HG03558 (cell line): ENCODE results near the gene RPL36A.

ENCODE experiments used
- ATAC-seq: cut with Tn5 transposase; IDR thresholded peaks from one replicate; pipeline ENCODE4 v1.9.1; 2021; ENCODE audit warnings: moderate number of reproducible peaks; ENCODE audit not compliant: unreplicated experiment; ENCODE audit errors: extremely low read depth

The RPL36A gene

GRCh38 chrX:101390664-101391525, at the start of gene RPL36A:
Gene RPL36A (plus strand): TSS chrX:101391011. CDS start chrX:101391044, 33 bp downstream.
- ATAC-seq: peak; percentile 72

GRCh38 chrX:101347859-101348451, 42.9 kb upstream of the RPL36A start:
- no peak for ATAC-seq

DNA sequence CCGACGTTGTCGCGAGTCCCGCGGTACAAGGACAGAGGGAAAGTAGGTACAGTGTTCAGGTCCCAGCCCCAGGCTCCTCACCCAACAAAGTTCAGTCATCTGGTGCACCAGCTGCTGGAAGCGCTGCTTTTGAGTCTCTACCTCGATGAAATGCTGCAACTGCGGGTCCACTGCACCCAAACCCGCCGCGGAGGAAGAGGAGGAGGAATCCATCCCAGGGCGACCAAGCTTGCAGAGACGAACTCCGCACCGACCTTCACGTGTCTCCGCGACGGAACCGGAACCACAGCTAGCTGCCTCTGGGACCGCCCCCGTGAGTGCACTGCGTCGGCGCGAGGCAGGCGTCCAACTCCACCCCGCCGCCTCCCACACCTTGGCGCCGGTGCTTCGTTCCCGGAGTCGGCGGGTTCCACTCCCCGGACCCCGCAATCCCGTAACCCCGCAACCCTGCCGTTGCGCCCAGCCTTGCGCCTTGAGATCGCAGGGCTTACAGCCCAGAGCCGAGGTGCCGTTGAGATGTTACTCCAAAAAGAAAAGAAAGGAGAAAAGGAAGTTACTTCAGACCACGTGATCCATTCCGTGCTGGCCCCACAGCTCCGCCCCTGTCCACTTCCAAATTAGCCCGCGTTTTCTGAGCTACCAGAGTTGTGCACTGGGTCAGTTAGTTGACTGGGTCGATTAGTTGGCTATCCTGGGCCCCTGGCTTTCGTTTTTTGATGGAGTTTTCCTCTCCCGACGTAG, 42.2 kb upstream of the RPL36A start, which contains the start of gene TIMM8A:
TIMM8A (minus strand) TSS at position 291 of the 741 bp plus-strand sequence; CDS start at position 213, 78 bp downstream.
- peak; percentile 87 for ATAC-seq

- ATAC-seq: no peak
Observed at GRCh38 chrX:101349193-101349562, 41.6 kb upstream of the RPL36A start.

GRCh38 chrX:101357166-101357795, 33.5 kb upstream of the RPL36A start:
- no peak for ATAC-seq

DNA sequence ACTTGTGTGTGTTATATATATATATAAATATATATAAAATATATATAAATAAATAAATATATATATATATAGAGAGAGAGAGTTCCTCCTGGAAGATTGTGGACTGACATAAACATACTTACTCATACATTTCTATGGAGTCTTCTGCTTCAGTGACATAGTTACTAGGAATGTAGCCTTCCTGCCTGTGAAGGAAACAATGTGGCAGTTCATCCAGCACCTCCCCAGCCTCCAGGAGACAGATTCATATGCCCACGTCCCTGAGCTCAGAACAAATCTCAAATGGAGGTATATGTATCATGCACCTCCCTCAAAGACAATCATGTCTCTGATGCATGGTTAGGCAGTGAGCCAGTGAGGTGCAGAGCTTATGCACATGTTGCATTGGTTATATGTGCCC, 30.8 kb upstream of the RPL36A start:
- no peak for ATAC-seq

DNA sequence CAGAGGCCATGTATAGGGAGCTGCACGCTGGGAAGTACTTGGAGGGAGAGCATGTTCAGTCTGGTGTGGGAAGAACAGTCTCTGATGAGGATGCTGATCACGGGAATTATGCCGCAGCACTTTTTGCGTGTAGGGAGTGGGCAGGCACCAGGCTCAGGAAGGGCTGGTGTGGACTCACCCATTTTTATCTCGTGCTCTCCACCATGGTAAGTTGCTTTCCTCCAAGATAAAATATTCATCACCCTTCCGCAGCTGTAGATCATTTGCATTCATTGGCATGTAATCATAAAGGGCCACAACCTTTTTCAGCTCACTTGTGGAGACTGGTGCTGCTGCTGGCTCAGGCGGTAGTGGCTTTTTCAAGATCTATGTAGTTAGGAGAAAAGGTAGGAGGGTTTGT, 30.4 kb upstream of the RPL36A start:
- ATAC-seq: no peak

DNA sequence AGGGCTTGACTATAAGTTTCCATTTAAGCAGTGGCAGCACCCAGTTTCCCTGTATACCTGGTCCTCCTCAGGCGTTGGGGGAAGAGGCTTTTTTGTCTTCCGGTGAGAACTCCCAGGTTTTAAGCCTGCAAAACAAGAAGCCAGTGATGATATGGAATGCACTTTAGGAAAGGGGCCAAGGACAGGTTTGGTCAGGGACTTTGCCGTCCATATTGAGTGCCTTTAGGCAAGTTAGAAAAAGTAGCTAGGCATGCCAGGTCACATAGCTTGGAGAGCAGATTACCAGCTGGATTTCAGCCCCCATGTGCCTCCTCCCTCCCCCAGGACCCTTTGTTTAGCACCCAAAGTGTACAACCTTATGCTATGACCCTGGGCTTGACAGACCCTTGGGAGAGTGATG, 28.7 kb upstream of the RPL36A start:
- ATAC-seq: no peak

- no peak for ATAC-seq
Observed at GRCh38 chrX:101362757-101363156, 28.1 kb upstream of the RPL36A start.

- ATAC-seq: no peak
Observed at GRCh38 chrX:101365301-101365795, 25.5 kb upstream of the RPL36A start.

GRCh38 chrX:101368800-101369199, 22.0 kb upstream of the RPL36A start:
- ATAC-seq: no peak

DNA sequence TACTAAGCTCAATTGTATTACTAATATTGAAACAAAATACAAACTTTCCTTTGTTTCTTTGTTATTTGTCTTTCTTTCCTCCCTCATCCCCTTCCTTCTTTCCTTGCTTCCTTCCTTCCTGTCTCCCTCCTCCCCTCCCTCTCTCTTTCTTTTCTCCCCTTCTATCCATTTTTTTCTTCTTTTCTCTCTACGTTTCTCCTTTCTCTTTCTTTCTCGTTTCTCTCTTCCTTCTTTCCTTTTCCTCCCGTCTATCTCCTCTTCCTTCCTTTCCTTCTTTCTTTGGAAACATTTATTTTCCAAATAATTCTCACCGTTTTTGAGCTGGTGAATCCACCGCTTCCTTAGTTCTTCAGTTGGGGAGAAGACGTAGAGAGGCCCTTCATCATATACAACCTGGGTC, 21.1 kb upstream of the RPL36A start:
- ATAC-seq: no peak

GRCh38 chrX:101370888-101371504, 19.8 kb upstream of the RPL36A start:
- ATAC-seq: peak; percentile 54

DNA sequence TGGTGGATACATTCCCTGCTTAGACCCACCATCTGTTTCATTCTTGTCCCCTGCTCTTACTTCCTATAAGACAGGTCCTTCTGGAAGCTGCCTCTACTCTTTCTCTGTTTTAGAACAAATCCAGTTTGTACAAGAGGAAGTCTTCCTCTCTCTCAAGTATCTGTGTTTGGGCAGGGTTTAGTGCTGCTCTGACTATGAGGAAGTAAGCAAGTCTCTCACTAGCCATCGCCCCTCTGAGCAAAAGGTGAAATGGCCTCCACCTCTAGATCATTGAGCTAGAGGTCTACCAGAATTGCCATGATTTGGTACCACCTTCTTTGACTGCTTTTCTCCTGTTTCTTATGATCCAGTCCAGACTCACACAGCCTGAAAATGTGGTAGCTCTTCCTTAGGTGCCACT, 13.3 kb upstream of the RPL36A start:
- ATAC-seq: no peak

GRCh38 chrX:101383679-101384205, 7.1 kb upstream of the RPL36A start:
- ATAC-seq: peak; percentile 62

GRCh38 chrX:101385026-101385684, 5.7 kb upstream of the RPL36A start:
- no peak for ATAC-seq

DNA sequence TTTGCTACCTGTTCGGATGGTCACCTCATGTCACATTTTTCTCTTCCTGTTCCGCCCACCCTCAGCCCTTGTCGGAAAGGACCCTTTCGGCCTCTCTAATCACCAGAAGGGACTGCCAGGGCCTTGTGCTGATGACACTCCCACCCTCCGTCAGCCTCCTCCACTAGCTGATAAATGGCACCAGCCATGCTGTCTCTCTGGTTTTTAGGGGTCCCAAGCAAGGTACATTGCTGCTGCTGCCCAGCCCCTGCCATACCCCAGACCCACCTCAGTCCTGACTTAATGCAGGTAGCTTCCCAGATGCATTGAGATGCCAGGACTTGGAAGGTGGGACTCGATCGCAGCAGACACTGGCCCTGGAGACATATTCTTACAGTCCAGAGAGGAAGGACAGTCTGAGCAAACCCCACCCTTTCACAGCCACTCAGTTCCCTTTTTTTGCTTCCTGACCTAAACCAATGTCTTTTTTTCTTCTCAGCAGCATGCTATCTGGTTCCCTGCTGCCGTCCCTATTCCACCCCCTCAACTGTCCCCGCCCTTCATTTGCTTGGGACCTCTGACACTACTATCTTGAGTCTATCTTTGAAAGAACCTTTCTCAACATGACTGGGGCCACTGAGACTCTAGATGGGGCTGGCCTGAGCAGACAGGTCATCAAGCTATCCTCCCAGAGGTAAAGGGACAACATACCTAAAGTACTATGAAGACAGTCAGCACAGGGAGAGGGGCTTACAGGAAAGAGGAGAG, 4.8 kb upstream of the RPL36A start, which contains the start of gene BTK:
BTK (minus strand) TSS at position 397 of the 747 bp plus-strand sequence. CDS start 10,907 bp downstream, outside the sequence.
- ATAC-seq: peak; percentile 35

GRCh38 chrX:101386542-101386885, 4.3 kb upstream of the RPL36A start:
- ATAC-seq: no peak
